Gastrocnemius medialis (tissue), 4 donors: ENCODE measurements around the gene ZBTB7C. TPM values are rescaled to one million over a fixed set of nuclear protein-coding genes. Genes with fewer than 3 reads are reported as not detected.

Source experiments
- ATAC-seq, 2 donors: fragments of 150-250 bp; one replicate each; pipeline ENCODE4 v1.9.1; 2016
- DNase-seq, 2 donors: peaks; one replicate each; pipeline ENCODE4 v3.0.0-alpha.2; 2019
- H3K27ac ChIP-seq, 4 donors: fragments of 200-600 bp; sonication (generic); 1 replicate in 1 of 4; 2 replicates in 3 of 4; pipeline ENCODE4 v1.5.1; 2016 to 2018; ENCODE audit warnings: mild to moderate bottlenecking in 2 of 4, moderate library complexity in 1 of 4
- H3K27me3 ChIP-seq, 3 donors: fragments of 200-600 bp; sonication (generic) in 2 of 3; 1 replicate in 1 of 3; 2 replicates in 2 of 3; pipeline versions ENCODE4 v1.5.1 to v1.6.0; 2016 to 2019; ENCODE audit warnings: mild to moderate bottlenecking in 1 of 3, moderate library complexity in 1 of 3
- H3K36me3 ChIP-seq, 2 donors: fragments of 200-600 bp; sonication (generic) in 1 of 2; one replicate each; pipeline ENCODE4 v1.5.1; 2017 to 2018
- H3K4me1 ChIP-seq, 2 donors: fragments of 200-600 bp; sonication (generic) in 1 of 2; one replicate each; pipeline ENCODE4 v1.5.1; 2016 to 2017; ENCODE audit warnings: mild to moderate bottlenecking in 2 of 2
- H3K4me3 ChIP-seq, 4 donors: fragments of 200-600 bp; sonication (generic) in 3 of 4; 1 replicate in 1 of 4; 2 replicates in 3 of 4; pipeline ENCODE4 v1.5.1; 2016 to 2019; ENCODE audit warnings: mild to moderate bottlenecking in 2 of 4
- H3K9me3 ChIP-seq, 3 donors: fragments of 200-600 bp; sonication (generic) in 2 of 3; 1 replicate in 1 of 3; 2 replicates in 2 of 3; pipeline ENCODE4 v1.5.1; 2016 to 2019
- POLR2A ChIP-seq, 2 donors: fragments of 450-650 bp; IDR thresholded peaks; one replicate each; pipeline ENCODE4 v1.6.1; 2017; ENCODE audit warnings: antibody characterized with exemption in 2 of 2, mild to moderate bottlenecking in 2 of 2, moderate library complexity in 2 of 2
- in situ Hi-C, 4 donors: fragments of 200-750 bp; cut with MboI; loops; one replicate each; pipeline versions ENCODE4 v1.15.0 to v1.8.0; 2017; ENCODE audit warnings: low sequenced_read_pairs in 4 of 4
- intact Hi-C: fragments of 100-400 bp; cut with DNase I; formaldehyde crosslinking; loops from one replicate; pipeline ENCODE4 v1.15.1; 2023; ENCODE audit warnings: low total_unique reads
- total RNA-seq, 4 donors: library from RNA; depleted of rRNA; stranded (reverse); fragments of >200 nt; gene quantifications; one replicate each; pipeline versions ENCODE4 v1.1.0 to v1.2.3, GENCODE V29; 2016
- TF ChIP-seq, protein P1 (sequence below), 5 experiments: fragments of 450-650 bp in 3 of 5; fragments of 200-600 bp in 2 of 5; sonication (generic) in 2 of 5; IDR thresholded peaks in 4 of 5; conservative IDR thresholded peaks in 1 of 5; 1 replicate in 4 of 5; 2 replicates in 1 of 5; pipeline ENCODE4 v1.5.1; 2016 to 2019; ENCODE audit warnings: antibody characterized with exemption in 5 of 5, mild to moderate bottlenecking in 3 of 5, moderate library complexity in 3 of 5

Gene ZBTB7C
- total RNA-seq, 4 donors from 2014 or later, result 0.53 to 12.3 (median 1.1) TPM

DNA sequence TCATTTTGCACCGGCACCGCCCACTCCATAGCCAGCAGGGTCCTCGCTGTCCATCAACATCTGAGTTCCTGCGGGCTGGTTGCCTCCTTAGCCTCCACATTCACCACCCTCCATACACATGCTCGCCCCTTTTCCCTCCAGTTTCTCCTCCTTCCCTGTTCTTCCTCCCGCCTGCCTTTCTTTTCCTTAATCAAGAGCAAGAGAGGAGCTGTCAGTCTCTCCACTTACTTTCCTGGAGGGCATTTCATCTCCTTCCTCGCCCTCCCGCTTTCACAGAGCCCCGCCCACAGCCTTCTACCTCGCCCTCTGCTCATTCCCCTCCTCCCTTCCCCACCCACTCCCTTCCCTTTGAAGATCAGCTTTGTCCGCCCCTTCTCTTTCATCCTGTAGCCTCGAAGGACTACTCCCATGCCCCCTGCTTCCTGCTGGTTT lies 13.8 kb upstream of the ZBTB7C start:
- no peak for ATAC-seq
- H3K36me3 ChIP-seq, result no peaks in the 10 kb centered on the region
- no peak overlapping the region for H3K27ac ChIP-seq
- in situ Hi-C loops (loop anchor here in 1 of 4 donors (25.0 kb wide), 1 partner anchor 261 kb away; no protein-coding TSS in a partner anchor), intact Hi-C loops (no loop called here)
- H3K4me3 ChIP-seq, result no peak overlapping the region
- no peaks in the 10 kb centered on the region for H3K4me1 ChIP-seq
- no peak for TF ChIP-seq POLR2A (IDR thresholded peaks at IDR 0.05)
- DNase-seq, result no peak
- H3K9me3 ChIP-seq, result no peaks in the 10 kb centered on the region
- peaks cover 0 to 16% (median 11%) of the 10 kb centered on the region in 3 donors for H3K27me3 ChIP-seq

DNA sequence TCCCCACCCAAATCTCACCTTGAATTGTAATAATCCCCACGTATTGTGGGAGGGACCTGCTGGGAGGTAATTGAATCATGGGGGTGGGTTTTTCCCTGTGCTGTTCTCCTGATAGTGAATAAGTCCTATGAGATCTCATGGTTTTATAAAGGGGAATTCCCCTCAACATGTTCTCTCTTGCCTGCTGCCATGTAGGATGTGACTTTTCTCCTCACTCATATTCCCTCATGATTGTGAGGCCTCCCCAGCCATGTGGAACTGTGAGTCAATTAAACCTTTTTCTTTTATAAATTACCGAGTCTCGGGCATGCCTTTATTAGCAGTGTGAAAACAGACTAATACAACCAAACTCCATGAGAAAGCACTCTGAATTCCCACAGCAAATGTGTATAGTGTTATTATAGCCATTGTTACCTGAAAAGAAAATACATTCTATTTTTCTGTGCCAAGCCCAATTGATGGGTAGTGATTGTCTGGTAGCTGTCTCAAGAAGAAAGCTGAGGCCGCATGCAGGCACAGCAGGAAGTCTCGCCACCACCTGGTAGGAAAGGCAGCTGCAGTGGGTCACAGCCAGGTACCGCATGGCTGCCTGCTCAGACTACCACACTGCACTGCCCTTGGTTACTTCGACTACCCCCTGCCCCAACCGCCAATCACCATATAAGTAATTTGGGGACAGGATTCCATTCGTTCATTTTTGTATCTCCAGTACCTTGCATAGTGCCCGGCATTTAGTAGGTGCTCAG lies 10.3 kb upstream of the ZBTB7C start:
- ATAC-seq (no peak), DNase-seq (no peak)
- Histone ChIP-seq H3K9me3 (no peaks in the 10 kb centered on the region), H3K4me3 (no peak overlapping the region), H3K27ac (no peak overlapping the region), H3K4me1 (no peaks in the 10 kb centered on the region), H3K36me3 (no peaks in the 10 kb centered on the region), H3K27me3 (peaks cover 6 to 16% (median 15%) of the 10 kb centered on the region in 3 donors)
- intact Hi-C loops, result no loop called here
- TF ChIP-seq, protein P1, sequence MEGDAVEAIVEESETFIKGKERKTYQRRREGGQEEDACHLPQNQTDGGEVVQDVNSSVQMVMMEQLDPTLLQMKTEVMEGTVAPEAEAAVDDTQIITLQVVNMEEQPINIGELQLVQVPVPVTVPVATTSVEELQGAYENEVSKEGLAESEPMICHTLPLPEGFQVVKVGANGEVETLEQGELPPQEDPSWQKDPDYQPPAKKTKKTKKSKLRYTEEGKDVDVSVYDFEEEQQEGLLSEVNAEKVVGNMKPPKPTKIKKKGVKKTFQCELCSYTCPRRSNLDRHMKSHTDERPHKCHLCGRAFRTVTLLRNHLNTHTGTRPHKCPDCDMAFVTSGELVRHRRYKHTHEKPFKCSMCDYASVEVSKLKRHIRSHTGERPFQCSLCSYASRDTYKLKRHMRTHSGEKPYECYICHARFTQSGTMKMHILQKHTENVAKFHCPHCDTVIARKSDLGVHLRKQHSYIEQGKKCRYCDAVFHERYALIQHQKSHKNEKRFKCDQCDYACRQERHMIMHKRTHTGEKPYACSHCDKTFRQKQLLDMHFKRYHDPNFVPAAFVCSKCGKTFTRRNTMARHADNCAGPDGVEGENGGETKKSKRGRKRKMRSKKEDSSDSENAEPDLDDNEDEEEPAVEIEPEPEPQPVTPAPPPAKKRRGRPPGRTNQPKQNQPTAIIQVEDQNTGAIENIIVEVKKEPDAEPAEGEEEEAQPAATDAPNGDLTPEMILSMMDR (IDR thresholded peaks at IDR 0.05 in 4 of 5, conservative IDR thresholded peaks at IDR 0.05 in 1 of 5), result no peak
- no peak for TF ChIP-seq POLR2A (IDR thresholded peaks at IDR 0.05)
- in situ Hi-C loops, result loop anchor here in 1 of 4 donors (25.0 kb wide), 1 partner anchor 257 kb away; no protein-coding TSS in a partner anchor

DNA sequence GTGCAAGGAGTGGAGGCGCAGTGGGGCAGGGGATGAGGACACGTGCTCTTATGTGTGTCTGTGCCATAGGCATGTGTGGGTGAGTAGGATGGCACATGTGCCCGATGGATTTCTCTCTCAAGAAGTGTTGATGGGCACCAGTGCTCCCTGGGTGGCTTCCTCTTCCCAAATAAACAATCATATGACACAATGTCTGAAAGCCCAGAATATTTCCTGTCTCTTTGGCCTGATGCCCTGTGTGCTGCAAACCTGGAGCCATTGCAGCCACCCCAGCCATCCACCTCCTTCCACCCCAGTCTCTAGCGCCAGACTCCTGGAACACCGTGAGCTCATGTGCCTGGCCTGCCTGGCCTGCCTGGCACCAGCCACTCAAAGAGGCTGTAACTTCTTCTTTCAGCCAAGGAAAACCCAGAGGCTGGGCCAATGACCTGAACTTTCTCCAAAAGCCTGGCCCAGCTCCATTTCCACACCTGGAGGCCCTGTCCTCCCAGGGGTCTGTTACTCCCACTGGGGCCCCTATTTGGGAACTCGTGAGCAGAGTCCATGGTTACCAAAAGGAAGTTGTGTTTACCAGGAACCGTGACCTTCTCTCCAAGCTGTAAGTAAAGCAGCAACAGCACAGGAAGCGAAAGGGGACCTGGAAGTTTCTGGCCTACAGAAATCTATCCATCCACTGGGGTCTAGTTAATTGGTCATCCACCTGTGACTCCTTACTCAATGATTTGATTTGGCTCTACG lies 9.5 kb upstream of the ZBTB7C start:
- no peak for ATAC-seq
- in situ Hi-C loops, result loop anchor here in 1 of 4 donors (25.0 kb wide), 1 partner anchor 256 kb away; no protein-coding TSS in a partner anchor
- no peaks in the 10 kb centered on the region for H3K9me3 ChIP-seq
- DNase-seq, result no peak
- H3K27me3 ChIP-seq, result peaks cover 6 to 18% (median 16%) of the 10 kb centered on the region in 3 donors
- H3K36me3 ChIP-seq, result no peaks in the 10 kb centered on the region
- no peaks in the 10 kb centered on the region for H3K4me1 ChIP-seq
- intact Hi-C loops, result no loop called here
- H3K4me3 ChIP-seq, result no peak overlapping the region
- no peak overlapping the region for H3K27ac ChIP-seq
- TF ChIP-seq, protein P1 (IDR thresholded peaks at IDR 0.05 in 4 of 5, conservative IDR thresholded peaks at IDR 0.05 in 1 of 5), result no peak
- TF ChIP-seq POLR2A (IDR thresholded peaks at IDR 0.05), result no peak

DNA sequence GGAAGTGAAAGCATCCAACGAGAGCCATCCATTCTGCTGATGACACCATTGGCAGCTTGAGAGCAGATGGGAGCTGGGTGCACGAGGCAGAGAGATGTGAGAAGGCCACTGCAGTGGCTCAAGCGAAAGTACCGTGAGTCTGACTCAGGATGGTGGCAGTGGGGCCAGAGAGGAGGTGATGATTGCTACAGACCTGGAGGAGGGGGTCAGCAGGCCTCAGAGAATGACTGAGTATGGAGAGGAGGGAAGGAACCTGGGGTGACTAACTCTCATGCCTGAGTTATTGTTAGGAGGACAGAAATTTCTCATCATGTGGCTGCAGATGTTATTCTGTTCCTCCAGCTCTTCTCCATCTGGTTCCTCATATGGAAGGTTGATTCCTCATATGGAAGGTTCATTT lies 8.8 kb upstream of the ZBTB7C start:
- no peak for TF ChIP-seq POLR2A (IDR thresholded peaks at IDR 0.05)
- TF ChIP-seq, protein P1 (IDR thresholded peaks at IDR 0.05 in 4 of 5, conservative IDR thresholded peaks at IDR 0.05 in 1 of 5), result no peak
- in situ Hi-C loops, result loop anchor here in 1 of 4 donors (25.0 kb wide), 1 partner anchor 256 kb away; no protein-coding TSS in a partner anchor
- Histone ChIP-seq H3K27ac (no peak overlapping the region), H3K36me3 (no peaks in the 10 kb centered on the region), H3K4me1 (no peaks in the 10 kb centered on the region), H3K9me3 (no peaks in the 10 kb centered on the region), H3K4me3 (no peak overlapping the region), H3K27me3 (peaks cover 6 to 14% (median 10%) of the 10 kb centered on the region in 3 donors)
- no peak for ATAC-seq
- no peak for DNase-seq
- intact Hi-C loops, result no loop called here

DNA sequence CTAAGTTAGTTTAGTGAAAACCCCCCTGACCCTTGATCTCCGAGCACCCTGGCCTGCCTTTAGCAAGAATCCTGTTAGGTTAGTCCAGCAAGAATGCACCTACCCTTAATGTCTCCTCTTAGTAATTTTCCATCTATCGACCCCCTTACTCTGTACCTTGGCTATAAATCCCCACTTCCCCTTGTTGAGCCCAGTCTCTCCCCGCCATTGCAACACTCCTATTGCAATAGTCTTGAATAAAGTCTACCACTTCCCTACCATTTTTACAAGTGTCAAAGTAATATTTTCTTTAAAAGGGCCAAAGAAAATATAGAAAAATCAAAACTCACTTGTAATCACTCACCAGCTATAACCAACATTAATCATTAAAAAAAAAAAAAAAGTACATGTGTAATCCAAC lies 4.2 kb upstream of the ZBTB7C start:
- in situ Hi-C loops (loop anchor here in 1 of 4 donors (25.0 kb wide), 1 partner anchor 251 kb away; no protein-coding TSS in a partner anchor), intact Hi-C loops (no loop called here)
- Histone ChIP-seq H3K36me3 (no peaks in the 10 kb centered on the region), H3K27me3 (peaks cover 11 to 15% (median 15%) of the 10 kb centered on the region in 3 donors), H3K9me3 (no peaks in the 10 kb centered on the region), H3K4me1 (peaks cover 6 to 8% of the 10 kb centered on the region in 2 donors), H3K27ac (no peak overlapping the region), H3K4me3 (no peak overlapping the region)
- TF ChIP-seq POLR2A (IDR thresholded peaks at IDR 0.05), result no peak
- TF ChIP-seq, protein P1 (IDR thresholded peaks at IDR 0.05 in 4 of 5, conservative IDR thresholded peaks at IDR 0.05 in 1 of 5), result no peak
- no peak for DNase-seq
- ATAC-seq, result no peak
